ACHN (cell line): ENCODE measurements around the gene FBN2.

Source experiments
- DNase-seq: peaks from one replicate; pipeline ENCODE4 v3.0.0-alpha.2; 2015
- in situ Hi-C: cut with HindIII; loops from 2 replicates; pipeline ENCODE4 v1.10.0; 2017; ENCODE audit warnings: low sequenced_read_pairs, low pct_ligation_motif_present, low pct_unique_long_range_greater_than_20kb

Gene FBN2

DNA sequence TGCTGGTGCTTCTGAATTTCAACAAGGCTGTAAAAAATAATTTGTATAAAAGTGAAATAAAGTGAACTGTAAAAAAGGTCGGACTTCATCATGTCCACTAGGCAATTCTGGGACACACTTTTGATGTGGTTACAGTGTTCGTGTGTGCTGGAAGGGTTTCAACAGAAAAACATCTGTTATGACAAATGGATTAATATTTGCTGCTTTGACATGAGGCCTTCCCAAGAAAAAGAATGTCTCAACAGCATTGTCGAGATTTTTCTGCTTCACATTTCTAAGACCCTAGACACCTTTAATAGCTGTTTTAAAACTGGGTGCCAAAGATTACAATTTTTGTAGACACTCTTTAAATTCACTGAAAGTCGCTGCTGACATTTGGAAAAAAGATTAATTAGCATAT is 237.9 kb downstream of the FBN2 start:
- no peak for DNase-seq
- in situ Hi-C loops: no loop called here

DNA sequence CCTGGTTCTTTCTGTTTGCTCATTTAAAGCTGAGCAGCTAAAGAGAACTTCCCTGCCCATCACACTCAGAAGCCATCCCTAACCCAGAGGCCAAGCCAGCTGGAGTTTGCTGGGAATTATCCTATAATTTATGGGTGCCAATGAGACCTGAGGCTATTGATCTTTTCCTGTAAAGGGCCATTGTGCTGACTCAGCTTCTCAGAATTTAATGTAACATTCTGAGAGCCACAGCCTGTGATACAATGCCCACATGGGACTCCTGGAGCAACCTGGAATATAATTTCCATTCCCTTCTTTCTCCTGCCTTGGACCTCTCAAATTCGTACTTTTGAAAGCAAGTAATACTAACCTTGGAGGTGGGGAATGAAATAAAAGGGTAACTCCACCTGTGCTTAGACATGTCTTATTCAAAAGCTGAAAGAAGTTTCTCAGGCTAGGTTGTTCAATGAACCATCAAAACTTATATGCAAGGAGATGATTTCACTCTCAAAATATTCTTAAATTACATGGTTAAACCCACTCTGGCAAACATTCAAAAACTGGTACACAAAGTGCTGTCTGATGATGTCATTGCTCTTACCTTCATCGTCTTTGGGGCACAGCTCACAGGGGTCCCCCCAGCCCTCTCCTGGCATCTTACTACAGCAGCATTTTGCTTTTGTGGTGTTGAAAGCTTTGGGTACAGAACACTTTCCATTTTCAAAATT is 247.7 kb downstream of the FBN2 start:
- in situ Hi-C loops: no loop called here
- no peak for DNase-seq

DNA sequence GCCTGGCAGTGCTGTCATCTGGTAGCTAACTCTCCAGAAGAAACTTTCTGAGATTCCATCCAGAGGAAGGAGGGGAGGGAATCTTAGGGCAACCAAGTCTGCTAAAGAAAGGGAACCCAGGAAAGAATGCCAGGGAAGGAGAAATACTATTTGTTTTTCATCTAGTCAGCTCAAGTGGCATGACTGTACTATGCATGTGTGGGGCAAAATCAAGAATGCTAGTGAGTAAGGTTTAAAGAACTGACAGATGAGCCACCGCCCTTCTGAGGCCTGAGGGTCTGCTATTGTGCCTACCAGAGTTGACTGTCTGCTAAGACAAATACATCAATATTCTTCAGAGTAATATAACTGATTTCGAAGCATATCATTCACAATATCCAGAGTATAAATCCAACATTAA is 250.3 kb downstream of the FBN2 start:
- DNase-seq: no peak
- in situ Hi-C loops: no loop called here

DNA sequence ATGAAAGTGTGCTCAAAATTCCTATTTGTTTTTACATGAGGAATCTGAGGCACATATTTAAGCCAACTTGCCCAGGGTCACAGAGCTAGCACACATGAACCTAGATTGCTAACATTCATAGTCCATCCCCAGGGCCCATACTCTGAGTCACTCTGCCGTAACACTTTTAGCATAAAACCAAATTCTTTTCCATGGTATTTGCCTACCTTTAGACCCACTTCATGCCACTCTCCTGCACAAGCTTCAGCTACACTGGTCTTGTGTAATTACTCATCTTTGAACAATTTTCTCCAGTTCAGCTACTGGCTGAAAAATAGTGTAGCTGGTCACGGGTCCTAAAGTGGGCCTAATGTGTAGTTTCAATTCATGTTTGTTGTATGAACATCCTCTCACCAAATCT is 253.8 kb downstream of the FBN2 start:
- DNase-seq: no peak
- in situ Hi-C loops: no loop called here

DNA sequence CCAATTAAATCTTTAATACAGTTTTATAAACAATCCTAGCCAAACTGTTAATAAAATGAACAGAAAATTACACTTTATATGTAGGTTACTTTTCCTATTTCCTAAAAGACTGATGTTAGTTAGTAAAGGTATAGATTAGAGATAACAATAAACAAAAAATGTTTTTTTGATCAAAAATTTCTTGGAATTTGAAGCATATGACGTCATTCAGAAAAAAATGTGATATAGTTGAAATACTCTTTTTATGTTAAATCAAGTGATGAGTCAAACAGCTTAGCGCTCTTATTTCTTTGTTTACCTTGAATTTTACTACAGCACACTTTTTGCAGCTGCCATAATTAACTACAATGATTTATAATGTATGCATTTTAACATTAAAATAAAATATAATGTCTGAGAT is 258.7 kb downstream of the FBN2 start:
- in situ Hi-C loops: no loop called here
- no peak for DNase-seq

DNA sequence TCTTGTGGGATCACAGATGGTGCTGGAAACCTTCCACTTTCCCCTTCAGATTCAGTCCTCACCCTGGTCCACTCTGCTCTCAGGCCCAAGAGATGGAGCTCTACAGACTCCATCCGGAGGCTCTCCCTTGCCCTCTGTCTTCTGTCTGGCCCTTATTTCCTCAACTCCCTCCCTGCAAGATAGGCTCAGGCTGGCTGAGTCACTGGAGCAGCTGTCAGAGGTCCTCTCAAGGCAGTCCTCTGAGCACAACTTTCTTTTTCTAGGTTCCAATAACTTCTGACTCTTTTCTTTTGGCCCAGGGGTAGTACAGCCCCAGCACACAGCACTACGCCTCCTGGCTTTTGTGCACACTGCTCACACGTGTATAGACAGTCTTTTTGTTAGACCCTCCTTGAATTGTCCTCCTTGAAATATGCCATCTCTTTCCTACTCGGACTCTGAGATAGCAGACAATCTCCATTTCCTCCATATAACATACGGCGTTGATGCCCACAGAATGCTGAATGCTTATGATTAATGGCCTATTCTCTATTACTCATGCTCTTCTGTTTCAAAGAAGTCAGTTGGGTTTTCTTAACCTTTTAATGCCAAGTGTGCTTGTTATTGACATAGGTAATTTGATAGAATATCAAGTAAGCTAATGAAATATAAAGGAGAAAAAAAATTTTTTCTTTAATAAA is 261.4 kb downstream of the FBN2 start:
- DNase-seq: no peak
- in situ Hi-C loops: no loop called here

DNA sequence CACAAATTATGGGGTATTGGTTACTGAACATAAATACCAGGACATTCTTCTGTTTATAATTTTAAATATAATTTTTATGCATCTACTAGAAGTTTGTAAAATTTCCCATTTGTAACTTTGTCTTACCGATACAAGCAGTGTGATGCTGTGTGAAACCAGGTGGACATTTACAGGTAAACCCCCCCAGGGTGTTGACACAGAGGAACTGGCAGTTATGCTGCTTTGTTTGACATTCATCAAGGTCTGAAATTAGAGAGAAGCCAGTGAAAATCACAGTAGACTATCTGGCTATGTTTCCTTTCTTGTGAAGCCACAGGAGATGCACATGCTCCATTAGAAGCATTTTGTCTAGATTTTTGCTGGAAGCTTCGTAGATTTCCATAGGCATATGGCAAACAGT is 263.6 kb downstream of the FBN2 start:
- in situ Hi-C loops: no loop called here
- DNase-seq: no peak

DNA sequence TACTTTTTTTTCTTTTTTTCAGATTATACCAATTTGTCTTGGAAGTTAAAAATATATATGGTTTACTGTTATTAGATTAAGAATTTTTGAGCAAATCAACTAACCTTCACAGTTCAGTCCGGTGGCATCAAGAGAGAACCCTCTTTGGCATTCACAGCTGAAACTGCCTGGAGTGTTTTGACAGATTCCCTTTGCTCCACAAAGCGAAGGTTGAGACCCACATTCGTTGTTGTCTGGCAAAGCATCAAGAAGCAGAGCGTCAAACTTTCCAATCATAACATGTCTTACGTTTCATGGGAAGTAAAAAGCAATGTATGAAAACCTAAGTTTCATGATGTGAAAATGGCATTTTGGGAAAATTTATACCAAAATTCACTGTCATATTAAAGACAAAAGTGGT is 264.3 kb downstream of the FBN2 start:
- in situ Hi-C loops: no loop called here
- no peak for DNase-seq

DNA sequence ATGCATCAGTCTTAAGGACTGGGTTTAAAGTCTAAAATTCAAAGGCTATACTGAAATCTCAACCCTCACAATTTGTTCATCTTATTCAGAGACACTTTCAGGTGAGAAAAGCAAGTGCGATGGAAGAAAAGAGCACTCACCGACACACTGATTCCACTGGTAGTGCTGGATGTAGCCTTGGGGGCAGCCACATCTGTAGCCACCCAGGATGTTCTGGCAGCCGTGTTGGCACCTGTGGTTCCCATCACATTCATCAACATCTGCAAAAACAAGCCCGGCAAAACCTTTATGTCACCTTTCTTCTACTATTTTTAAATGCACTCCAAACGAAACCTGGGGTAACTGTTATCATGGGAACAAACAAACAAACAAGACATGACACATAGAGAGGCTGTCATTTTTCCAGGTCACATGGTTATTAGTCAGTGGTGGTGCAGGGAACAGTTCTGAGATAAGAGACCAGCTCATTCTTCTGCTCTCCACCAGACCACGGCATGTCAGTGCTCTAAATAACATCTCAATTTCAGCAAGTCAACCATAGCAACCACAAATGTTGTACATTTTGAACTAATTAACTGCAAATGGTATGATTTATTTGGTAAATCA is 266.1 kb downstream of the FBN2 start:
- DNase-seq: no peak

DNA sequence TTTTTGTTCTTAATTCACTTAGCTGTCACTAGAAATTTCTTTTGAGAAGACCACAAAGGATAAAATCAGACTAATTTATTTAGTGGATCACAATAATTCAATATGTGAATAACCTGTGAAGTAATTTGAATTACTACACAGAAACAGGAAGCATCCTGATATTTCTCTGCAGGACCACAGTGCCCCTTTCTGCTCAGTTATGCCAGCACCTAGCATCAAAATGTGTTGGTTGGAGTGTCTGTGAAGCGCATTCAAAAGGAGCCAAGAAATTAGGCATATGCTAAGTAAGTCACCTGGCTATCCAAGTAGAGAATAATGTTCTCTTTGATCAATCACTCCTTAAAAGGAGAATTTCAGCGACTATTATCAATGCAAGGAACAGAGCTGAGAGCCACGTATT is 267.0 kb downstream of the FBN2 start:
- in situ Hi-C loops: no loop called here
- no peak for DNase-seq

More for the DNA sequence above, 266.1 kb downstream of the FBN2 start:
- in situ Hi-C loops: no loop called here

DNA sequence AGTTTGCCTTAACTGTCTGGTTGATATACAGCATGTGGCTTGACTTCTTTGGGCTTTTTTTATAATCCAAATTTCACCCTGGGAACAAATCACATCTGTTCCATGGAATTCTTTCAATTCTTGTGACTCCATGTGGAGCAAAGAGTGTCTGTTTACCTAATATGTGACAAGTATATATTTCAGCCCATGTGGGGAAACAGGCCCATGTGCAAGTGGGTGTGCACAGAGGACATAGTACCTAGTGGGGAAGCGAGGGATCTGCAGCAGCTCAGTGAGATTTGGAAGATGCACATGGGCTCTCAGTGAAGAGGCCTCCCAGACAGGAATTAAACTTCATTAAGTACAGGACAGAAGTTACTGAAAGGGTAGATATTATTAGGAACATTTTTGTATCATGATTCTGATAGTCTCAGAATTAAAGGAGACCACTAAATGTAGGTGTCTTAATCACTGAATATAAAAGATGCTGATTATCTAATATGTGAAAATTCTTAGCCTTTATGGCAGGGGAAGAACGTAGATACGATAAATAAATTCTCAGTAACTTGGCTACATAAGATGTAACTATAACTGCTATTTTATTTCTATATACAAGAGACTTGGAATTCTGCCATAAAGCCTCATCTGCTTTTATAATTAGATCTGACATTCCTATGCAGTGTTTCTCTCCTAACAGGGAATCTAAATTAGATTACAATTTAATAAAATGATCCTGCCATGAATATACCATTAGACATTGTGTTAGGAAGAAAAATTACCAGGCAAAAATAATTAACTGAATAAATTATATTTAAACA is 273.3 kb downstream of the FBN2 start:
- in situ Hi-C loops: no loop called here
- no peak for DNase-seq

DNA sequence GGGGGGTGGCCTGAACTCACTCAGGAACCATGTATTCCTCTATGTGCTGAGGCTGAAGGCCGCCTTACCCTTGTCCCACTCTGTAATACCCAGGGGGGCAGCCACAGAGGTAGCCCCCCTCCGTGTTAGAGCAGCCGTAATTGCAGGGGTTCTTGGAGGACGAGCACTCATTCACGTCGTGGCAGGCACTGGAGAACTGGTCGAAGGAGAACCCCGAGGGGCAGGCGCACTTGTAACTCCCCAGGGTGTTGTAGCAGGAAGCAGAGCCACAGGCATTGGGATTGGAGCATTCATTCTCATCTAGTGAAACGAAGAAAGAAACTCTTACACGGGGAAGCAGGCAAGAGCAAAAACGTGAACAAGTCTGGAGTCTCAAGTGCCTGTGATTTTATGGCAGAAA is 274.7 kb downstream of the FBN2 start:
- no peak for DNase-seq
- in situ Hi-C loops: no loop called here

DNA sequence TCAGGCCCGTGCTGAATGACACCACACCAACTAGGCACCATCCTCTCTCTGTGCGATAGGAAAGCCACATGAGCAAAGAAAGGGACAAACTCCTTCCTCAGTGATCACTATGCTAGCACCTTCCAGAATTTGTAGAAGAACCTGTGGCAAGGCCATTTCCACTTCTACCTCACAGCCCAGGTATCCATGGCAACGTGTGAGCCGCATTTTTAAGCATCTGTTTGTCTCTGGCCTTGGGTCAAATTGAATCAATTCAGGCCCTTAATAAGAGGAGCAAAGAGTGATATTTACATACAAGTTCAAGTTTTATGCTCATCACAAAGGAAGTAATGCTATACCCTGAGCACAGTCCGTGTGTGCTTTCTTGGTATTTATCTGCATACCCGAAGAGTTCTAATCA is 275.1 kb downstream of the FBN2 start:
- in situ Hi-C loops: no loop called here
- no peak for DNase-seq

DNA sequence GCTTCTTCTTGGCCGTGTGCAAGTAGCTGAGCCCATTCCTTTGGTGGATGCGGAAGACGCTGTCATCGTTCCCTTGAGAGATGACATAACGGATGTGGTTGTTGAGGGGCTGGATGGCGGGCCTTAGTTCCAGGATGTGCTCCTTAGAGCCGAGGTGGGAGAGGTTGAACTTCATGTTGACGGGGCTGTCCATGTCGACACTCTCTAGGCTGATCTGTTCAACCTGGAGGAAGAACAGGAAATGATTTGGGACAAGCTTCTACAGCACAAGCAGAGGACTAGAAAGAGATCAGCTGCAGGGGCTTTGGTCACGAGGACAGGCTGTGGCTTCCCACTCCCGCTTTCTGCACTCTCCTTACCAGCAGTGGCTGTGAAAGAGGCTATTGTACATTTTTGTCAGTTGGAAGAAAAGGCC is 278.4 kb downstream of the FBN2 start:
- in situ Hi-C loops: no loop called here
- no peak for DNase-seq

DNA sequence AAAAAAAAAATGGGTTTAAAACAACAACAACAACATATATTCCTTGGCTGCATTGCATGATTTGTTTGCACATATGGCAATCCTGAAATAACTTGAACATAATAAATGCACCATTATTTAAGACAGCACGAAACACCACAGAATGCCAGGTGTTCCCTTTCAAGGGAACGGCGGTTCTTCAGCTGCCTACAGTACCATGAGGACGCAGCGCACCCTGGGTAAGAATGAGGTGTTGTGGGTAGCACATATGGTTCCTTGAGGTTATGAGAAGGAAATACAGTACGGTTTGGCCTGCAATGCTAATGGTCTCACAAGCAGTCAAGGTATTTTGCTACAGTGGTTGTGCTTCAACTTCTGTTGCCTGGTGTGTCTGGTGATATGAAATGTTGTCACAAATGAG is 279.7 kb downstream of the FBN2 start:
- DNase-seq: no peak
- in situ Hi-C loops: no loop called here

DNA sequence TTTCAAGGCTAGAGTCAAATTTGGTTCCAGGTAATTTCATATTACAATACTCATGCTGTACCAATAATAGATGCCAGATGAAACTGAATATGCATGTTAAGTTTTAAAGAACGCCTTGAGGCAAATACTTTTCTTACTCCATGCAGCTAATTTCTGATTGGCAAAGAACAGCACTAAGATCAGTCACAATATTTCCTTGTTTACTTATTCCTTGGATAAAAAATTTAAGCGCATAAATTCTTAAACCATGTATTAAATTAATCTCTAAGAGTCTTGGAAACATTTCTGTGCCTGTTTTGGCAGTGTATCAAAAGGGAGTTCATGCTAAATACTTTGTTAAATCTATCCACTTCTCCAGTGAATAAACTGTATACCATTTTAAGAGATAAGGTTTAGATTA is 281.0 kb downstream of the FBN2 start:
- in situ Hi-C loops: no loop called here
- DNase-seq: no peak

DNA sequence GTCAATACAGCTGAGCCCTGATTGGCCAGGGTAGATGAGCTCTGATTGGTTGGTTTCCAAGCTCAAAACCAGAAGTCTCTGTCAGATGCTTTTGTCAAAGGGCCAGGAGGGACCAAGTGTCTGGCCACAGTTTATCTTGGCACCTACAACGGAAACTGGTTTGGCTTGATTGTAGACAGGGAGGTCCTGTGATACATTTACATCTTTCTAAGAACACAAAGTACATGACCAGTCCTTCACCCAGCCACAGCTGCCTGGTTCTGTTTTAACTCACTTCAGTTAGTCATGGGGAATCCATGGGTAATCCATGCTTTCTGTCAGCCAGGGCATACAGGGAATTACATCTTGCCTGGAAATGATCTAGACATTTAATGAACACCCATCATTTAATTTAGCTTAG is 283.3 kb downstream of the FBN2 start:
- no peak for DNase-seq

DNA sequence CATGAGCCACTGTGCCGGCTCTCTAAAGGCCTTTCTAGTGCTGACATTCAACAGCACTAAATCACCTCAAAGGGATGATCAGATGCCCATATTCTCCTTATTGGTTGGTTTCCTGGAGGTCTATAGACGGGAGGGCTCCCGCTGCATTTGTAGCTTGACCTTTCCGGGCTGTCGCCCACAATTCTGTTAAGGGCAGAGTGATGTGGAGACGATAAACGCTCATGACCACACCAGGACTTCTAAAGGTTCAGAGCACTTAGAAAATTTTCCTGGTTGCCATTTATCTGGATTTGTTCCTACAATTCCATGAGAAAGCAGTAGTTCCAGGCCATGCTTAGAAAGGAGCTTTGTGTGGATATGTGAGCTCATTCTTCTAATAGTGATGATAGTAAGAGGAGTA is 284.2 kb downstream of the FBN2 start:
- DNase-seq: no peak
- in situ Hi-C loops: no loop called here

More for the DNA sequence above, 283.3 kb downstream of the FBN2 start:
- in situ Hi-C loops: no loop called here

DNA sequence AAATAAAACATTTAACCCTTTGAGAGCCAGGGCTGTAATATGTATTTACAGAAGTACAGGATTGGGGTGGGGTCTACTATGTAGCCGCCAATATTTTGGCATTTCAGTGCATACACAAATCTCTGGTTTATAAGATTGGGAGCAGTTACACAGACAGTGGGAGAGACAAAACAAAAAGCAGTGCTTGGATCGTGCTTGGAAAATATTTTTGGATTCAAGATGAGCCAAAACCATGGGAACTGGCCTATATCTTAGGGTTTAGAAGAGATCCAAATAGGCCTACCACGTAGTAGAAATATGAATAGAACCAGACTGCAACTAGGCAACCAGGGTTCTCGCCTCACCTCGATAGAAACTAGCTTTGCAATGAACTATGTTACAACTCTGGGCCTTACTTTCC is 284.9 kb downstream of the FBN2 start:
- in situ Hi-C loops: no loop called here
- no peak for DNase-seq
